HFFc6 (cell line): ENCODE results near the gene SLC11A1. TPM values are rescaled to one million over a fixed set of nuclear protein-coding genes. Genes with fewer than 3 reads are reported as not detected.

Experiments
- DNase-seq: peaks from one replicate; pipeline ENCODE4 v3.0.0-alpha.2; 2018
- H3K27ac Mint-ChIP-seq: 2 replicates; pipeline ENCODE4 v1.8.0; 2020; ENCODE audit warnings: mild to moderate bottlenecking, mixed read lengths
- H3K27me3 Mint-ChIP-seq: 2 replicates; pipeline ENCODE4 v1.8.0; 2021; ENCODE audit warnings: mild to moderate bottlenecking, moderate library complexity, mixed read lengths; ENCODE audit not compliant: insufficient read depth
- H3K36me3 Mint-ChIP-seq: 2 replicates; pipeline ENCODE4 v1.8.0; 2021; ENCODE audit warnings: low read depth, mixed read lengths
- H3K4me1 Mint-ChIP-seq: 2 replicates; pipeline ENCODE4 v1.8.0; 2020; ENCODE audit warnings: low read depth, mixed read lengths
- H3K4me3 Mint-ChIP-seq: 2 replicates; pipeline ENCODE4 v1.8.0; 2020; ENCODE audit warnings: mild to moderate bottlenecking, moderate library complexity, mixed read lengths
- H3K9me3 Mint-ChIP-seq: 2 replicates; pipeline ENCODE4 v1.8.0; 2020; ENCODE audit warnings: mild to moderate bottlenecking, mixed read lengths
- CTCF ChIP-seq: fragments of 200-600 bp; sonication (generic); IDR thresholded peaks from 2 replicates; pipeline ENCODE4 v1.5.0; 2021; ENCODE audit warnings: antibody characterized with exemption, mild to moderate bottlenecking
- total RNA-seq, 6 experiments: library from RNA; stranded (reverse); fragmentation: NEBNext Ultra II Directional; extraction: Animal tissue kit (Norgen Biotek cat#: 25700); gene quantifications; 2 replicates in 1 of 6; 3 replicates in 5 of 6; pipeline ENCODE4 v1.2.3, GENCODE V29; 2021

The SLC11A1 gene
- total RNA-seq, 6 experiments from 2014 or later: 0.05 to 0.16 (median 0.11) TPM

GRCh38 chr2:218360453-218360852 lies 21.6 kb upstream of the SLC11A1 start:
- no peaks in the 10 kb centered on the region; the same call in 1 of the 2 replicates for H3K4me1 Mint-ChIP-seq
- no peak overlapping the region for H3K27ac Mint-ChIP-seq
- H3K9me3 Mint-ChIP-seq: no peaks in the 10 kb centered on the region
- TF ChIP-seq CTCF: no peak
- no peaks in the 10 kb centered on the region for H3K36me3 Mint-ChIP-seq
- no peak for DNase-seq
- H3K4me3 Mint-ChIP-seq: no peak overlapping the region
- H3K27me3 Mint-ChIP-seq: peaks cover 12% of the 10 kb centered on the region

GRCh38 chr2:218362606-218363005 lies 19.5 kb upstream of the SLC11A1 start:
- Mint-ChIP-seq H3K4me3 (no peak overlapping the region), H3K9me3 (peaks cover 6% of the 10 kb centered on the region; the same call in 1 of the 2 replicates), H3K27me3 (peaks cover 22% of the 10 kb centered on the region), H3K36me3 (no peaks in the 10 kb centered on the region), H3K27ac (no peak overlapping the region), H3K4me1 (no peaks in the 10 kb centered on the region; the same call in 1 of the 2 replicates)
- TF ChIP-seq CTCF: no peak
- no peak for DNase-seq

DNA sequence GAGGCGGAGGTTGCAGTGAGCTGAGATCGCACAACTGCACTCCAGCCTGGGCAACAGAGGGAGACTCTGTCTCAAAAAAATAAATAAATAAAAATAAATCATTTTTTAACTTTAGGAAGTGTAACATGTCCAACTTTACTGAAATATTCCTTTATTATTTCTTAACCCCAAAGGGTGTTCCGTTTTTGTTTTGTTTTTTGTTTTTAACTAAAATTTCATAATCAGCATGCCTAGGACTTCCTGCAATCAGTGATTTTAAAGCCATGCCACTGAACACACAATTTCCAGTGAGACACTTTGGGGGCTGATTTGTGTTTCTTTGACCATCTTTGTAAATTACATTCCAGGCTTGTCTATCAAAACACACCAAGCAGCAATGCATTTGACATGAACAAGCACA lies 18.3 kb upstream of the SLC11A1 start:
- peaks cover 6% of the 10 kb centered on the region; the same call in 1 of the 2 replicates for H3K9me3 Mint-ChIP-seq
- DNase-seq: no peak
- H3K4me3 Mint-ChIP-seq: no peak overlapping the region
- TF ChIP-seq CTCF: no peak
- peaks cover 27% of the 10 kb centered on the region for H3K27me3 Mint-ChIP-seq
- no peaks in the 10 kb centered on the region for H3K36me3 Mint-ChIP-seq
- H3K27ac Mint-ChIP-seq: no peak overlapping the region
- no peaks in the 10 kb centered on the region; the same call in 1 of the 2 replicates for H3K4me1 Mint-ChIP-seq

DNA sequence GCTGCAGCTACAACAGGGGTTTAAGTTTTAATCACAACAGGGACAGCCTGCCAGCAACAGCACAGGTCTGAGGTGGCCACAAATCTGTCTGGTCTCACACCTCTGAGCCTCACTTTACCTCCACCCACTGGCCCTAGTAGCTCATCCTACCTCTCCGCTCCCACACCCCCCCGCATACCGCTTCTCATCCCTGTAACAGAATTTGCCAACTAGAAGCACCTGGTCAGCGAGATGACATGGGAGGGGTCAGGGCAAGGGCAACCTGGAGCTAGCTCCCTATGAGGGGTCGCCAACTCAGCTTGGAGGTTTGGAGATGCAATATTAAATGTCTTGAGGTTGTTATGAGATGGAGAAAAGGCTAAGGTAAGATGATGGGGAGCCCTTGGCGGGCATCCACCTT lies 17.9 kb upstream of the SLC11A1 start:
- no peak for TF ChIP-seq CTCF
- DNase-seq: no peak
- Mint-ChIP-seq H3K4me1 (no peaks in the 10 kb centered on the region; the same call in 1 of the 2 replicates), H3K27me3 (peaks cover 30% of the 10 kb centered on the region), H3K27ac (no peak overlapping the region), H3K9me3 (peaks cover 6% of the 10 kb centered on the region; the same call in 1 of the 2 replicates), H3K36me3 (no peaks in the 10 kb centered on the region), H3K4me3 (no peak overlapping the region)

DNA sequence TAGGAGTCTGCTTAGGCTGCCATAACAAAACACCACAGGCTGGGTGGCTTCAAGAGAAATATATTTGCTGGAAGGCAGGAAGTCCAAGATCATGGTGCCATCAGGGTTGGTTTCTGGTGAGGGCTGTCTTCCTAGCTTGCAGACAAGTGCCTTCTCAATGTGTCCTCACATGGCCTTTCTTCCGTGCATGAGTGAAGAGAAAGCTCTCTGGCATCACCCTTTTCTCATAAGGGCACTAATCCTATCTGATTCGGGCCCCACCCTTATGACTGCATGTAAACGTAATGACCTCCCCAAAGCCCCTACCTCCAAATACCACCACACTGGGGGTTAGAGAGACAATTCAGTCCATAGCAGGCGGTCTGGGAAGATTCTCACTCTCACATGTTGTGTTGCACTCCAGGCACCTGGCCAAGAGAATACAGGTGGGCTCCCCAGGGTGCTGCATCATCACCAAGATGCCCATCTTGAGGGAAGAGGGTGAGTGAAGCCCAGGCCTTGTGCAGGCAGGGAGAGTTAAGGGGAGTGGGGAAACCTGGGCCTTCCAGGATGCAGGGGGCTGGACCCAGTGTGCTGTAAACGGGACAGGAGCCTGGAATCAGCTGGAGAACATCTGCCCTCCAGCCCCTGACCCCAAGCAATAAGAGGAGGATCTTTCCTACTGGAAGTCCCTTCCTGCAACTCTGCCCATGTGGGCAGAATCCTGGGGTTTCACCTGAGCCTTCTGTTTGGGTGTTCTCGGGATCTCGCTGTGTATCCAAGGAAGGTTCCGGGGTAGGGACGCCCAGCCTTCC lies 15.3 kb upstream of the SLC11A1 start:
- TF ChIP-seq CTCF: no peak
- Mint-ChIP-seq H3K27me3 (peaks cover 36% of the 10 kb centered on the region), H3K4me3 (no peak overlapping the region; the same call in 1 of the 2 replicates), H3K36me3 (no peaks in the 10 kb centered on the region), H3K9me3 (peaks cover 6% of the 10 kb centered on the region; the same call in 1 of the 2 replicates), H3K27ac (no peak overlapping the region), H3K4me1 (no peaks in the 10 kb centered on the region; the same call in 1 of the 2 replicates)
- DNase-seq: no peak
